Body of pancreas (tissue), 4 donors: ENCODE measurements around the gene ESRRG.

Experiments used
- POLR2A ChIP-seq, 3 donors: fragments of 450-650 bp; IDR thresholded peaks; one replicate each; pipeline ENCODE4 v1.6.1; 2016; ENCODE audit warnings: antibody characterized with exemption in 3 of 3, mild to moderate bottlenecking in 2 of 3
- TF ChIP-seq, protein P1 (sequence below), 7 experiments: fragments of 450-650 bp in 4 of 7; fragments of 200-600 bp in 3 of 7; sonication (generic) in 3 of 7; IDR thresholded peaks; one replicate each; pipeline ENCODE4 v1.5.1; 2016 to 2019; ENCODE audit warnings: antibody characterized with exemption in 7 of 7

DNA sequence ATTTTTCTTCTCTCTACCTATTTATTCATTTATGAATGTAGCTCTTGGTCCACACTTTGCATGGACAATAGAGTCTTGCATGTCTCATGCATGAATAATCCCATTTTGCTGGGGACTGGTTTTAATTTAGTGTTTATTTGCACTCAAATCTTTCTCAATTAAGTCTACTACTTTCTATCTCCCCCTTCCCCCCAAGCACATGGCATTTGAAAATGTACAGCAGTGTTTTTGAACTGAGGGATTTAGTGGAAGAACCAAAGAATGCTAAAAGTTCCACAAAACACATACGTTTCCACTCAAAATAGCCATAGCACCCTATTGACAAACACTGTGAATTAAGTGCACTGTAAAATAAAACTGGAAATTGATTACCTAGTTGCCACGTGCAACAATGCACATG is 180.5 kb downstream of the ESRRG start:
- TF ChIP-seq POLR2A (IDR thresholded peaks at IDR 0.05): no peak
- TF ChIP-seq, protein P1, sequence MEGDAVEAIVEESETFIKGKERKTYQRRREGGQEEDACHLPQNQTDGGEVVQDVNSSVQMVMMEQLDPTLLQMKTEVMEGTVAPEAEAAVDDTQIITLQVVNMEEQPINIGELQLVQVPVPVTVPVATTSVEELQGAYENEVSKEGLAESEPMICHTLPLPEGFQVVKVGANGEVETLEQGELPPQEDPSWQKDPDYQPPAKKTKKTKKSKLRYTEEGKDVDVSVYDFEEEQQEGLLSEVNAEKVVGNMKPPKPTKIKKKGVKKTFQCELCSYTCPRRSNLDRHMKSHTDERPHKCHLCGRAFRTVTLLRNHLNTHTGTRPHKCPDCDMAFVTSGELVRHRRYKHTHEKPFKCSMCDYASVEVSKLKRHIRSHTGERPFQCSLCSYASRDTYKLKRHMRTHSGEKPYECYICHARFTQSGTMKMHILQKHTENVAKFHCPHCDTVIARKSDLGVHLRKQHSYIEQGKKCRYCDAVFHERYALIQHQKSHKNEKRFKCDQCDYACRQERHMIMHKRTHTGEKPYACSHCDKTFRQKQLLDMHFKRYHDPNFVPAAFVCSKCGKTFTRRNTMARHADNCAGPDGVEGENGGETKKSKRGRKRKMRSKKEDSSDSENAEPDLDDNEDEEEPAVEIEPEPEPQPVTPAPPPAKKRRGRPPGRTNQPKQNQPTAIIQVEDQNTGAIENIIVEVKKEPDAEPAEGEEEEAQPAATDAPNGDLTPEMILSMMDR (IDR thresholded peaks at IDR 0.05): no peak
